HepG2 (cell line): Measurements from ENCODE around the gene C6orf136. TPM values are rescaled to one million over a fixed set of nuclear protein-coding genes. Genes with fewer than 3 reads are reported as not detected.

ENCODE experiments used
- ARNTL ChIP-seq: sonication (generic); formaldehyde crosslinking; IDR thresholded peaks from 2 replicates; pipeline ENCODE4 v1.4.0; 2020; ENCODE audit warnings: mild to moderate bottlenecking, missing genetic modification reagents
- ATF2 ChIP-seq: sonication (generic); formaldehyde crosslinking; IDR thresholded peaks from 2 replicates; pipeline ENCODE4 v1.4.0; 2020; ENCODE audit warnings: missing genetic modification reagents
- ATF7-NPFF ChIP-seq: sonication (generic); formaldehyde crosslinking; IDR thresholded peaks from 2 replicates; pipeline ENCODE4 v1.8.1; 2023; ENCODE audit warnings: mild to moderate bottlenecking, low read depth, missing genetic modification reagents, moderate library complexity
- BRCA1 ChIP-seq: sonication (generic); formaldehyde crosslinking; IDR thresholded peaks from 2 replicates; pipeline ENCODE4 v1.4.0; 2020; ENCODE audit warnings: missing genetic modification reagents
- CHD2 ChIP-seq: IDR thresholded peaks from 2 replicates; pipeline ENCODE4 v1.6.1; 2011; ENCODE audit warnings: low read depth, low read length, improper control_type of control experiment
- CREB1 ChIP-seq, 2 experiments: fragments of 450-650 bp in 1 of 2; IDR thresholded peaks; 2 replicates each; pipeline ENCODE4 v1.6.1; 2016 to 2017; ENCODE audit warnings: control low read depth in 1 of 2, mild to moderate bottlenecking in 1 of 2, missing compliant biosample characterization in 1 of 2, missing genetic modification characterization in 1 of 2
- FOXA3 ChIP-seq: IDR thresholded peaks from 2 replicates; pipeline ENCODE4 v1.6.1; 2016; ENCODE audit warnings: missing genetic modification reagents, missing compliant biosample characterization
- HOXD1 ChIP-seq: sonication (generic); formaldehyde crosslinking; IDR thresholded peaks from 2 replicates; pipeline ENCODE4 v1.5.0; 2020; ENCODE audit warnings: missing genetic modification reagents
- JUN ChIP-seq: sonication (generic); formaldehyde crosslinking; IDR thresholded peaks from 2 replicates; pipeline ENCODE4 v1.4.0; 2020; ENCODE audit warnings: mild to moderate bottlenecking, missing genetic modification reagents
- KDM3A ChIP-seq: IDR thresholded peaks from 2 replicates; pipeline ENCODE4 v1.6.1; 2018; ENCODE audit warnings: low read depth, missing compliant biosample characterization
- MIER3 ChIP-seq: IDR thresholded peaks from 2 replicates; pipeline ENCODE4 v1.6.1; 2016; ENCODE audit warnings: missing compliant biosample characterization, borderline replicate concordance
- NFATC3 ChIP-seq: sonication (generic); formaldehyde crosslinking; IDR thresholded peaks from 2 replicates; pipeline ENCODE4 v1.5.1; 2020; ENCODE audit warnings: mild to moderate bottlenecking, missing genetic modification reagents
- NR2F2 ChIP-seq: IDR thresholded peaks from 2 replicates; pipeline ENCODE4 v1.6.1; 2012; ENCODE audit warnings: low read depth, inconsistent platforms, borderline replicate concordance
- PATZ1 ChIP-seq: sonication (generic); formaldehyde crosslinking; IDR thresholded peaks from 2 replicates; pipeline ENCODE4 v1.4.0; 2020; ENCODE audit warnings: missing genetic modification reagents
- POGZ ChIP-seq: sonication (generic); formaldehyde crosslinking; IDR thresholded peaks from 2 replicates; pipeline ENCODE4 v1.4.0; 2020; ENCODE audit warnings: mild to moderate bottlenecking, missing genetic modification reagents
- POLR2AphosphoS2 ChIP-seq: IDR thresholded peaks from 2 replicates; pipeline ENCODE4 v1.6.1; 2011; ENCODE audit warnings: low read depth, low read length, improper control_type of control experiment
- RAD51 ChIP-seq: fragments of 450-650 bp; IDR thresholded peaks from 2 replicates; pipeline ENCODE4 v1.6.1; 2016; ENCODE audit warnings: borderline replicate concordance
- RARG ChIP-seq: sonication (generic); formaldehyde crosslinking; IDR thresholded peaks from 2 replicates; pipeline ENCODE4 v1.4.0; 2020; ENCODE audit warnings: low read depth, mild to moderate bottlenecking, missing genetic modification reagents
- SIX1 ChIP-seq: sonication (generic); formaldehyde crosslinking; IDR thresholded peaks from 2 replicates; pipeline ENCODE4 v1.4.0; 2020; ENCODE audit warnings: missing genetic modification reagents, borderline replicate concordance
- SMARCE1 ChIP-seq: fragments of 450-650 bp; IDR thresholded peaks from 2 replicates; pipeline ENCODE4 v1.6.1; 2017; ENCODE audit warnings: borderline replicate concordance
- SOX5 ChIP-seq: IDR thresholded peaks from 2 replicates; pipeline ENCODE4 v1.6.1; 2016; ENCODE audit warnings: borderline replicate concordance
- U2AF1 ChIP-seq: fragments of 200-400 bp; formaldehyde crosslinking; optimal IDR thresholded peaks from 2 replicates; pipeline ENCODE3; 2017; ENCODE audit warnings: mild to moderate bottlenecking, low read depth, low read length
- ZFP37 ChIP-seq: sonication (generic); formaldehyde crosslinking; IDR thresholded peaks from 2 replicates; pipeline ENCODE4 v1.4.0; 2020; ENCODE audit warnings: missing genetic modification reagents, borderline replicate concordance
- ZNF160 ChIP-seq: sonication (generic); formaldehyde crosslinking; IDR thresholded peaks from 2 replicates; pipeline ENCODE4 v1.8.0; 2022; ENCODE audit warnings: mild to moderate bottlenecking, inconsistent platforms, missing genetic modification reagents
- ZNF333 ChIP-seq: sonication (generic); formaldehyde crosslinking; IDR thresholded peaks from 2 replicates; pipeline ENCODE4 v1.4.0; 2020; ENCODE audit warnings: mild to moderate bottlenecking, missing genetic modification reagents, borderline replicate concordance
- ZNF577 ChIP-seq: sonication (generic); formaldehyde crosslinking; IDR thresholded peaks from 2 replicates; pipeline ENCODE4 v1.4.0; 2020; ENCODE audit warnings: mild to moderate bottlenecking, low read depth, missing genetic modification reagents, borderline replicate concordance
- ZNF598 ChIP-seq: sonication (generic); formaldehyde crosslinking; IDR thresholded peaks from 2 replicates; pipeline ENCODE4 v1.5.1; 2020; ENCODE audit warnings: mild to moderate bottlenecking, missing genetic modification reagents, borderline replicate concordance
- ZNF709 ChIP-seq: sonication (generic); formaldehyde crosslinking; IDR thresholded peaks from 2 replicates; pipeline ENCODE4 v1.5.0; 2020; ENCODE audit warnings: mild to moderate bottlenecking, missing genetic modification reagents
- polyA plus RNA-seq, 8 experiments: library from polyadenylated mRNA; depleted of rRNA in 3 of 8; stranded (reverse) in 7 of 8; unstranded in 1 of 8; fragments of >200 nt; fragmentation: Illumina TruSeq in 4 of 8; extraction: Trizol in 4 of 8; gene quantifications; 2 replicates each; pipeline versions ENCODE4 v1.2.1 to v1.2.3, GENCODE V29; 2011 to 2016; ENCODE audit warnings: low read depth in 4 of 8, missing spikeins in 1 of 8, mixed read lengths in 1 of 8; ENCODE audit not compliant: insufficient read depth in 1 of 8
- total RNA-seq, 5 experiments: library from RNA; depleted of rRNA; stranded (reverse); fragments of >200 nt; fragmentation: Illumina TruSeq; extraction: Trizol; gene quantifications; 2 replicates each; pipeline ENCODE4 v1.2.3, GENCODE V29; 2016; ENCODE audit warnings: low read depth in 1 of 5
- TF ChIP-seq, protein P1 (sequence below): sonication (generic); formaldehyde crosslinking; IDR thresholded peaks from 2 replicates; pipeline ENCODE4 v1.4.0; 2020; ENCODE audit warnings: missing genetic modification reagents, low read depth, mild to moderate bottlenecking, borderline replicate concordance

Gene C6orf136
- total and polyA plus RNA-seq, 2 of the 13 experiments (the other 11 are each of a cell fraction or from before 2014, with no cell fraction given), result 12.0 to 26.2 TPM

DNA sequence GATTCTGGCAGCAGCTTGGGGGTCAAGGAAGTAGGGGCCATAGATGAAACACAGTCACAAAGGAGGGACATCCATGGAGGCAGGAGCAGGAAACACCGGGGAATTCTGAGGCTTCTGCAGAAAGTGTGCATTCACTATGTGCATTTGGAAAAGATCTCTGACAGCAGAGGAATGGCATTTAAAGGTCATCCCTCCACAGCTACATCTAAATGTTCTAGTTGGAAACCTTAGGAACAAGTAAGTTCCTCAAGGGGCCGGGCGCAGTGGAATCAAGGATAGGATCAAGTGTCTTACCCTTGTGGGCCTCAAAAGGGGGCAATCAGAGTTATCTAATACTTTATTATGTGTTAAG, 8.8 kb downstream of the C6orf136 start (continued):
- TF ChIP-seq, protein P1, sequence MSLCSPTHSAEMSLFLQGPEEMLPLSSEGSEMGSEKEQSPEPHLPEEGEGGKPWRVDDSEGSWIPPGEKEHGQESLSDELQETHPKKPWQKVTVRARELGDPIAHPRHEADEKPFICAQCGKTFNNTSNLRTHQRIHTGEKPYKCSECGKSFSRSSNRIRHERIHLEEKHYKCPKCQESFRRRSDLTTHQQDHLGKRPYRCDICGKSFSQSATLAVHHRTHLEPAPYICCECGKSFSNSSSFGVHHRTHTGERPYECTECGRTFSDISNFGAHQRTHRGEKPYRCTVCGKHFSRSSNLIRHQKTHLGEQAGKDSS (CRISPR knock-in tag), result 0 out of 2 replicates have a peak, but pooled peaks have one; percentile 12
- TF ChIP-seq POGZ (CRISPR knock-in tag) (peak; percentile 1; the same call in 1 of the 2 replicates), CHD2 (no peak), BRCA1 (0 out of 2 replicates have a peak, but pooled peaks have one; percentile 11), ATF7-NPFF (CRISPR knock-in tag) (0 out of 2 replicates have a peak, but pooled peaks have one; percentile 17), ATF2 (no peak), ZNF709 (0 out of 2 replicates have a peak, but pooled peaks have one; percentile 21), PATZ1 (CRISPR knock-in tag) (no peak), HOXD1 (CRISPR knock-in tag) (peak; percentile 13; the same call in 1 of the 2 replicates), ZNF598 (CRISPR knock-in tag) (0 out of 2 replicates have a peak, but pooled peaks have one; percentile 1), ARNTL (CRISPR knock-in tag) (0 out of 2 replicates have a peak, but pooled peaks have one; percentile 14), POLR2AphosphoS2 (no peak), ZNF160 (CRISPR knock-in tag) (0 out of 2 replicates have a peak, but pooled peaks have one; percentile 19), KDM3A (CRISPR knock-in tag) (0 out of 2 replicates have a peak, but pooled peaks have one; percentile 8), ZNF577 (CRISPR knock-in tag) (no peak), NR2F2 (0 out of 2 replicates have a peak, but pooled peaks have one; percentile 7), ZFP37 (CRISPR knock-in tag) (no peak), SOX5 (no peak), NFATC3 (CRISPR knock-in tag) (no peak), SIX1 (CRISPR knock-in tag) (0 out of 2 replicates have a peak, but pooled peaks have one; percentile 4), SMARCE1 (no peak), CREB1 (IDR thresholded peaks at IDR 0.05) (no peak), CREB1 (CRISPR knock-in tag; IDR thresholded peaks at IDR 0.05) (peak; percentile 36; the same call in 1 of the 2 replicates), ZNF333 (CRISPR knock-in tag) (peak; percentile 84), U2AF1 (no peak), JUN (CRISPR knock-in tag) (peak; percentile 15; the same call in 1 of the 2 replicates), MIER3 (CRISPR knock-in tag) (no peak), RAD51 (no peak), FOXA3 (no peak), RARG (no peak)
